Type B pancreatic cell (in vitro differentiated cells): ENCODE measurements around the gene IGF2BP1. TPM values are rescaled to one million over a fixed set of nuclear protein-coding genes. Genes with fewer than 3 reads are reported as not detected.

ENCODE experiments used
- DNase-seq: peaks from one replicate; pipeline ENCODE4 v3.0.0; 2021; ENCODE audit warnings: mixed read lengths; ENCODE audit not compliant: unreplicated experiment; ENCODE audit errors: extremely low spot score
- H3K27ac Mint-ChIP-seq: 2 replicates; pipeline ENCODE4 v1.8.0; 2021; ENCODE audit warnings: mild to moderate bottlenecking, mixed read lengths
- H3K27me3 Mint-ChIP-seq: 2 replicates; pipeline ENCODE4 v1.8.0; 2021; ENCODE audit warnings: mixed read lengths
- H3K36me3 Mint-ChIP-seq: 2 replicates; pipeline ENCODE4 v1.8.0; 2021; ENCODE audit warnings: mixed read lengths
- H3K4me1 Mint-ChIP-seq: one replicate; pipeline ENCODE4 v1.8.0; 2021; ENCODE audit warnings: mixed read lengths; ENCODE audit not compliant: unreplicated experiment
- H3K4me3 Mint-ChIP-seq: 2 replicates; pipeline ENCODE4 v1.8.0; 2021; ENCODE audit warnings: mild to moderate bottlenecking, mixed read lengths
- H3K9me3 Mint-ChIP-seq: 2 replicates; pipeline ENCODE4 v1.8.0; 2021; ENCODE audit warnings: mixed read lengths
- total RNA-seq: library from RNA; stranded (reverse); gene quantifications from 2 replicates; pipeline ENCODE4 v1.2.1, GENCODE V29; 2021; ENCODE audit warnings: low replicate concordance
- TF ChIP-seq, protein P1 (sequence below): fragments of 200-600 bp; sonication (generic); conservative IDR thresholded peaks from 2 replicates; pipeline ENCODE4 v1.5.0; 2021; ENCODE audit warnings: antibody characterized with exemption, mild to moderate bottlenecking

The IGF2BP1 gene
- total RNA-seq, 1 donor from 2014 or later = 232 TPM

DNA sequence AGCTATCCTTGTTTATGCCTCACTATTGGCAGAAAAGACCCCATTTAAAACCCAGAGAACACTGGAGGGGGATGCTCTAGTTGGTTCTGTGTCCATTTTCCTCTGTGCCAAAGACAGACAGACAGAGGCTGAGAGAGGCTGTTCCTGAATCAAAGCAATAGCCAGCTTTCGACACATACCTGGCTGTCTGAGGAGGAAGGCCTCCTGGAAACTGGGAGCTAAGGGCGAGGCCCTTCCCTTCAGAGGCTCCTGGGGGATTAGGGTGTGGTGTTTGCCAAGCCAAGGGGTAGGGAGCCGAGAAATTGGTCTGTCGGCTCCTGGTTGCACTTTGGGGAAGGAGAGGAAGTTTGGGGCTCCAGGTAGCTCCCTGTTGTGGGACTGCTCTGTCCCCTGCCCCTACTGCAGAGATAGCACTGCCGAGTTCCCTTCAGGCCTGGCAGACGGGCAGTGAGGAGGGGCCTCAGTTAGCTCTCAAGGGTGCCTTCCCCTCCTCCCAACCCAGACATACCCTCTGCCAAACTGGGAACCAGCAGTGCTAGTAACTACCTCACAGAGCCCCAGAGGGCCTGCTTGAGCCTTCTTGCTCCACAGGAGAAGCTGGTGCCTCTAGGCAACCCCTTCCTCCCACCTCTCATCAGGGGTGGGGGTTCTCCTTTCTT lies 56.1 kb downstream of the IGF2BP1 start:
- Mint-ChIP-seq H3K27ac (no peak overlapping the region), H3K4me3 (no peak overlapping the region), H3K4me1 (no peaks in the 10 kb centered on the region), H3K36me3 (peaks cover 24% of the 10 kb centered on the region), H3K9me3 (no peaks in the 10 kb centered on the region), H3K27me3 (no peaks in the 10 kb centered on the region)
- TF ChIP-seq, protein P1, sequence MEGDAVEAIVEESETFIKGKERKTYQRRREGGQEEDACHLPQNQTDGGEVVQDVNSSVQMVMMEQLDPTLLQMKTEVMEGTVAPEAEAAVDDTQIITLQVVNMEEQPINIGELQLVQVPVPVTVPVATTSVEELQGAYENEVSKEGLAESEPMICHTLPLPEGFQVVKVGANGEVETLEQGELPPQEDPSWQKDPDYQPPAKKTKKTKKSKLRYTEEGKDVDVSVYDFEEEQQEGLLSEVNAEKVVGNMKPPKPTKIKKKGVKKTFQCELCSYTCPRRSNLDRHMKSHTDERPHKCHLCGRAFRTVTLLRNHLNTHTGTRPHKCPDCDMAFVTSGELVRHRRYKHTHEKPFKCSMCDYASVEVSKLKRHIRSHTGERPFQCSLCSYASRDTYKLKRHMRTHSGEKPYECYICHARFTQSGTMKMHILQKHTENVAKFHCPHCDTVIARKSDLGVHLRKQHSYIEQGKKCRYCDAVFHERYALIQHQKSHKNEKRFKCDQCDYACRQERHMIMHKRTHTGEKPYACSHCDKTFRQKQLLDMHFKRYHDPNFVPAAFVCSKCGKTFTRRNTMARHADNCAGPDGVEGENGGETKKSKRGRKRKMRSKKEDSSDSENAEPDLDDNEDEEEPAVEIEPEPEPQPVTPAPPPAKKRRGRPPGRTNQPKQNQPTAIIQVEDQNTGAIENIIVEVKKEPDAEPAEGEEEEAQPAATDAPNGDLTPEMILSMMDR = no peak
- DNase-seq = no peak

DNA sequence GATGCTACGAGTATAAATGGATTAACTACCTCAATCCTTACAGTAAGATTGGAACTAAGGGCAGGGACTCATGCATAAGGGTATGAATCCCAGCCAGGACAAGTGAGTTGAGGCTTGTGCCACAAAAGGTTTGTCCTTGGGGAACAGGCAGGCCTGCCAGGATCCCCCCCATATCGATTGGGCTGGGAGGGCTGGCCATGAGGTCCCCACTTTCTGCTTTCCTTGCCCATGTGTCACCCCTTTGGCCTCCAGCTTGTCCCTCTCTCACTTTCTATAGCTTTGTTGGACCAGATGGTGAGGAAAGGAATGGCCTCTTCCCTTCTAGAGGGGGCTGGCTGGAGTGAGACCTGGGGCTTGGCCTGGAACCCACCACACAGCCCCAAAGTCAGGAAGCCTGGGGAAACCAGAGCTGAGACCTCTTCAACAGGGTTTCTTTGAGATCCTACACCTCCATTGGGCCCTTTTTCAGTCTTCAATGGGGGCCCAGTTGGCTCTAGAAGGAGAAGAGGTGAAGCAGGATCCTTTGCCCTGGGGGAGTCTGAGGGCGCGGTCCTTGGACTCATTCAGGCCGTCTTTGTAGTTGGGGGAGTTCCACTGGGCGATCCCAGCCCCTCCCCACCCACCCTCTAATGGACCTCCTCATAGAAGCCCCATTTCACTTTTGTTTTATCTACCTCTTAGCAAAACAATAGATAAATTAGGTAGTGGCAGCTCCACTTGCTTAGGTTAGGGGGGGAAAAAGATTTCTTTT lies 57.3 kb downstream of the IGF2BP1 start:
- Mint-ChIP-seq H3K36me3 (peaks cover 17% of the 10 kb centered on the region), H3K9me3 (no peaks in the 10 kb centered on the region), H3K27ac (no peak overlapping the region), H3K4me1 (no peaks in the 10 kb centered on the region), H3K4me3 (no peak overlapping the region), H3K27me3 (no peaks in the 10 kb centered on the region)
- TF ChIP-seq, protein P1 = no peak
- no peak for DNase-seq

DNA sequence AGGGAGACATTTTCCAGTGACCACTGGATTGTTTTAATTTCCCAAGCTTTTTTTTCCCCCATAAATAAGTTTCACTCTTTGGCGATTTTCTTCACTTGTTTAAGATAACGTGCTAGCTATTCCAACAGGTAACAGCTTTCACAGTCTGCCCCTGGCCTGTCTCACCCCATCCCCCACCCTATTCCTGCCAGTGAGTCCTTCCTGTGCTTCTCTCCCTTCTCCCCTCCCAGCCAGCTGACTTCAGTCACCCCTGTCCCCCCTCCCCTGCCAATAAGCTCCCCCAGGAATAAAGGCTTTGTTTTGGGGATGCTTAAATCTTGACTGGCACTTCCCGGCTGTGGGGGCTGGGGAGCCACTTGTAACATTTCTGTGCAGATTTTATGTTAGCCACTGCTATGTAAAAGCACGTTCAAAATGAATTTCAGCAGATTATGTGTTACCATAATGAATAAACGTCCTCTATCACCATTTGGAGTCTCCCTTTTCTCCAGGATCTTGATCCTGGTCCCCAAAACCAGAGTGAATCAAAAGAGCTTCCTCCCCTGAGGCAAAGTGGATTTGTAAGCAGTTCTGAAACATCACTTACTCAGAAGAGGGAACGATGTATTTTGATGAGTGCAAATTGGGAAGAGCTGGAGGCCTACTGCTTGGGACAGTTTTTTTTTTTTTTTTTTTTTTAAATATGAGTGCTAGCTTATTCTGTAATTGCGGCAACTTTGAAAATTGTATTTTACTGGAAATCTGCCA lies 58.2 kb downstream of the IGF2BP1 start:
- TF ChIP-seq, protein P1 = no peak
- Mint-ChIP-seq H3K27me3 (no peaks in the 10 kb centered on the region), H3K27ac (no peak overlapping the region), H3K36me3 (peaks cover 12% of the 10 kb centered on the region), H3K4me3 (no peak overlapping the region), H3K4me1 (no peaks in the 10 kb centered on the region), H3K9me3 (no peaks in the 10 kb centered on the region)
- DNase-seq = no peak

DNA sequence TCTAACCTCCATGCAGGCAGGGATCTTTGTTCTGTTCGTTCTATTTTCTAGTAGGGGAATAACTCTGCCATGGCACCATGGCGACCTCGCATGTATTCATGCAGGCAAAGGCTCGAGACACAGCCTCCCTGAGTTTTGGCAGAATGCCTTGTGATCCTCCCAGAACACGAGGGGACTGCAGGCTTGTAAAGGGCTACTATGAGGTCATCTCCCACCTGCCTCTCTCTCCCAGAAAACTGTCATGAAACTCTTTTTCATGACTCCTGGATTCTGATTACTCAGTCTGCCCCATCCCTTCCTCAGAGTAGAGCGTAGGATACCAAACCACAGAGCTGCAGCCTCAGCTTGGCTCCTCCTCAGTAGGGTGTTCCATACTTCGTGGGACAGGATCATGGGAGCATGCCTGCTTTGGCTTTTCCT lies 64.3 kb downstream of the IGF2BP1 start:
- Mint-ChIP-seq H3K9me3 (peaks cover 4% of the 10 kb centered on the region), H3K27me3 (peaks cover 3% of the 10 kb centered on the region), H3K27ac (no peak overlapping the region), H3K4me3 (no peak overlapping the region), H3K4me1 (no peaks in the 10 kb centered on the region), H3K36me3 (no peaks in the 10 kb centered on the region)
- TF ChIP-seq, protein P1 = no peak
- no peak for DNase-seq

DNA sequence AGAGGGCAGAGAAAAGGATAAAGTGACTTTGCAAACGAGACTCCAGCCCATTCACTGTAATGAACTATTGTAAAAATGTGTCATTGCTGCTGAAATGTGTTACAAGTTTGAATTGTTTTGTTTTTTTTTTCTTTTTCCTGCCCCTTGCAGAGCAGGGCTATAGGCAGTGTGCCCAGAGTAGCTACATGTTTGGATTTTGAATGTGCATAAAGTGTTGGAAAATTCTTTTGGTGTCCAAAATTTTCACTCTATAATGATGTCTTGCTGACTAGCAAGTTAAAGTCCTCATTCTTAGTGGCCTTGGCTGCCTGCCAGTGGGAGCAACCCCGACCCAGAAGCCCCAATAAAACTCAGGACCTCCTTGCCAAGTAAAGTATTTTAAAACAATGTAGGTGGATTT lies 66.5 kb downstream of the IGF2BP1 start:
- Mint-ChIP-seq H3K27me3 (peaks cover 3% of the 10 kb centered on the region), H3K27ac (no peak overlapping the region), H3K4me1 (no peaks in the 10 kb centered on the region), H3K36me3 (no peaks in the 10 kb centered on the region), H3K9me3 (peaks cover 4% of the 10 kb centered on the region), H3K4me3 (no peak overlapping the region)
- no peak for DNase-seq
- TF ChIP-seq, protein P1 = no peak
